Osteocyte (in vitro differentiated cells): ENCODE results near the gene GRM7. TPM values are rescaled to one million over a fixed set of nuclear protein-coding genes. Genes with fewer than 3 reads are reported as not detected.
A peak's percentile ranks its signal among the peaks of the same experiment; 100 is the strongest.

Experiments used
- DNase-seq: peaks from one replicate; pipeline ENCODE4 v3.0.0; 2021; ENCODE audit warnings: mixed read lengths; ENCODE audit not compliant: unreplicated experiment; ENCODE audit errors: extremely low spot score
- H3K27ac Mint-ChIP-seq: one replicate; pipeline ENCODE4 v1.8.0; 2021; ENCODE audit warnings: mild to moderate bottlenecking, mixed read lengths; ENCODE audit not compliant: unreplicated experiment
- H3K27me3 Mint-ChIP-seq: one replicate; pipeline ENCODE4 v1.8.0; 2021; ENCODE audit warnings: mixed read lengths; ENCODE audit not compliant: unreplicated experiment
- H3K36me3 Mint-ChIP-seq: one replicate; pipeline ENCODE4 v1.8.0; 2021; ENCODE audit warnings: mixed read lengths; ENCODE audit not compliant: unreplicated experiment
- H3K4me1 Mint-ChIP-seq: one replicate; pipeline ENCODE4 v1.8.0; 2021; ENCODE audit warnings: mixed read lengths; ENCODE audit not compliant: unreplicated experiment
- H3K4me3 Mint-ChIP-seq: one replicate; pipeline ENCODE4 v1.8.0; 2021; ENCODE audit warnings: mild to moderate bottlenecking, moderate library complexity, mixed read lengths; ENCODE audit not compliant: unreplicated experiment
- H3K9me3 Mint-ChIP-seq: one replicate; pipeline ENCODE4 v1.8.0; 2021; ENCODE audit warnings: mixed read lengths; ENCODE audit not compliant: unreplicated experiment
- CTCF ChIP-seq: fragments of 200-600 bp; sonication (generic); IDR thresholded peaks from 2 replicates; pipeline ENCODE4 v1.5.0; 2021; ENCODE audit warnings: antibody characterized with exemption, mild to moderate bottlenecking, moderate library complexity
- total RNA-seq: library from RNA; stranded (reverse); gene quantifications from 2 replicates; pipeline ENCODE4 v1.2.1, GENCODE V29; 2021

Gene GRM7
- total RNA-seq, 1 donor from 2014 or later = not detected

GRCh38 chr3:7536921-7537320 lies 676.0 kb downstream of the GRM7 start:
- Mint-ChIP-seq H3K4me1 (no peaks in the 10 kb centered on the region), H3K36me3 (no peaks in the 10 kb centered on the region), H3K27ac (no peak overlapping the region), H3K27me3 (peaks cover 8% of the 10 kb centered on the region), H3K9me3 (no peaks in the 10 kb centered on the region), H3K4me3 (no peak overlapping the region)
- TF ChIP-seq CTCF = no peak
- DNase-seq = no peak

GRCh38 chr3:7543294-7543880 lies 682.5 kb downstream of the GRM7 start:
- Mint-ChIP-seq H3K4me1 (peaks cover 4% of the 10 kb centered on the region), H3K36me3 (no peaks in the 10 kb centered on the region), H3K27ac (no peak overlapping the region), H3K4me3 (no peak overlapping the region), H3K27me3 (peaks cover 24% of the 10 kb centered on the region), H3K9me3 (no peaks in the 10 kb centered on the region)
- no peak for DNase-seq
- TF ChIP-seq CTCF = no peak

- DNase-seq = no peak
- Mint-ChIP-seq H3K9me3 (no peaks in the 10 kb centered on the region), H3K4me1 (peaks cover 4% of the 10 kb centered on the region), H3K27me3 (peaks cover 24% of the 10 kb centered on the region), H3K27ac (no peak overlapping the region), H3K4me3 (no peak overlapping the region), H3K36me3 (no peaks in the 10 kb centered on the region)
- TF ChIP-seq CTCF = no peak
These were observed 684.4 kb downstream of the GRM7 start for GRCh38 chr3:7545334-7545733.

GRCh38 chr3:7546253-7546652 lies 685.3 kb downstream of the GRM7 start:
- H3K4me3 Mint-ChIP-seq = no peak overlapping the region
- H3K36me3 Mint-ChIP-seq = no peaks in the 10 kb centered on the region
- TF ChIP-seq CTCF = peak; percentile 58
- no peak overlapping the region for H3K27ac Mint-ChIP-seq
- peaks cover 4% of the 10 kb centered on the region for H3K4me1 Mint-ChIP-seq
- DNase-seq = no peak
- peaks cover 24% of the 10 kb centered on the region for H3K27me3 Mint-ChIP-seq
- H3K9me3 Mint-ChIP-seq = no peaks in the 10 kb centered on the region

- peaks cover 6% of the 10 kb centered on the region for H3K9me3 Mint-ChIP-seq
- no peak for TF ChIP-seq CTCF
- H3K27ac Mint-ChIP-seq = no peak overlapping the region
- DNase-seq = no peak
- no peaks in the 10 kb centered on the region for H3K36me3 Mint-ChIP-seq
- no peak overlapping the region for H3K4me3 Mint-ChIP-seq
- peaks cover 4% of the 10 kb centered on the region for H3K4me1 Mint-ChIP-seq
- peaks cover 17% of the 10 kb centered on the region for H3K27me3 Mint-ChIP-seq
These were observed 686.9 kb downstream of the GRM7 start for GRCh38 chr3:7547826-7548225.
